T-helper 1 cell treated with Interleukin-12 subunit alpha and Interleukin-12 subunit beta and Interleukin-4 antibody, amounts not matched to agents 30 μg/mL and 1 μg/mL, for 36 hours (primary cell): Measurements from ENCODE around the gene POLDIP2.
A peak's percentile ranks its signal among the peaks of the same experiment; 100 is the strongest.
"Not testable (repeated sequence)": the region's sequence is repeated elsewhere in the genome, so short reads cannot be mapped to it uniquely, and the experiment has no call there.

Experiments
- H3K27ac Mint-ChIP-seq: one replicate; pipeline ENCODE4 v1.8.0; 2021; ENCODE audit warnings: mild to moderate bottlenecking, mixed read lengths
- H3K27me3 Mint-ChIP-seq: one replicate; pipeline ENCODE4 v1.8.0; 2021; ENCODE audit warnings: low read depth, mixed read lengths
- H3K36me3 Mint-ChIP-seq: one replicate; pipeline ENCODE4 v1.8.0; 2021; ENCODE audit warnings: low read depth, mixed read lengths
- H3K4me1 Mint-ChIP-seq: one replicate; pipeline ENCODE4 v1.8.0; 2021; ENCODE audit warnings: low read depth, mixed read lengths
- H3K4me3 Mint-ChIP-seq: one replicate; pipeline ENCODE4 v1.8.0; 2021; ENCODE audit warnings: mild to moderate bottlenecking, moderate library complexity, mixed read lengths
- H3K9me3 Mint-ChIP-seq: one replicate; pipeline ENCODE4 v1.8.0; 2021; ENCODE audit warnings: mixed read lengths

Gene POLDIP2

DNA sequence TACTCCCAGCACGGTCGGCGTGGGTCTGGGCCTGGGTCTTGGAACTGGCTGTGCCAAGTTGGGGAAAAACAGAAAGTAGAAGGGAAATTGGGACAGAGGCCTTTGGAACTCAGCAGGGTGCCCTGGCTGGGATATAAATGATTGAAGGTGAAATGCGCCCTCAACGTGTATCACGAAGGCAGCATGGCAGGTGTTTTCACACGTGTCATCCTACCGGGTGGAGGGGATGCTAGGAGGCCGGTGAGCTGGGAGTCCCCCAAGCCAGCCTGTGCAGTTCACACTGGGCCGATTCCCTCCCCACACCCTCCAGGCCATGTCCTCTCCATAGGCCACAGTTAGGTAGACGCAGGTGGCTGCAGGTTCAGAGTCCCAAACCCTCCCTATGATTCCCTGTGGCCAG, 15.8 kb downstream of the POLDIP2 start:
- H3K4me3 Mint-ChIP-seq = no peak overlapping the region
- no peaks in the 10 kb centered on the region for H3K9me3 Mint-ChIP-seq
- no peak overlapping the region for H3K27ac Mint-ChIP-seq
- H3K4me1 Mint-ChIP-seq = peaks cover 20% of the 10 kb centered on the region
- peaks cover 23% of the 10 kb centered on the region for H3K36me3 Mint-ChIP-seq
- no peaks in the 10 kb centered on the region for H3K27me3 Mint-ChIP-seq

DNA sequence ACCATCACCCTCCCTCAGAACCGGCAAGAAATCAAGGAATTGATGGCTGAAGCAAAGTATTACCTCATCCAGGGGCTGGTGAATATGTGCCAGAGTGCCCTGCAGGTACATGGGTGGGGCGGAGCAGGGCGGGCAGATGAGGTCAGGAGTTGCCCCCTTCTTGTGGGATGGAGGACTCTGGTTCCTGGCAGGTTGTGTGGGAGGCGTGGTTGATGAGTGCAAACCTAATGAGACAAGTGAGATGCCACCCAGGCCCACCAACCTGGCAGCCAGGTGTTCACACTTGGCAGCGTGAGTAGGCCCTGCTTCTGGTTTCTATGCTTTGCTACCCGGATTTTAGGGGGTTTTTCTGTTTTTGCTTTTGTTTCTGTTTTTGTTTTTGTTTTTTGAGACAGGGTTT, 17.0 kb downstream of the POLDIP2 start:
- H3K9me3 Mint-ChIP-seq = no peaks in the 10 kb centered on the region
- H3K4me1 Mint-ChIP-seq = peaks cover 22% of the 10 kb centered on the region
- H3K27me3 Mint-ChIP-seq = no peaks in the 10 kb centered on the region
- no peak overlapping the region for H3K27ac Mint-ChIP-seq
- peaks cover 21% of the 10 kb centered on the region for H3K36me3 Mint-ChIP-seq
- H3K4me3 Mint-ChIP-seq = no peak overlapping the region

DNA sequence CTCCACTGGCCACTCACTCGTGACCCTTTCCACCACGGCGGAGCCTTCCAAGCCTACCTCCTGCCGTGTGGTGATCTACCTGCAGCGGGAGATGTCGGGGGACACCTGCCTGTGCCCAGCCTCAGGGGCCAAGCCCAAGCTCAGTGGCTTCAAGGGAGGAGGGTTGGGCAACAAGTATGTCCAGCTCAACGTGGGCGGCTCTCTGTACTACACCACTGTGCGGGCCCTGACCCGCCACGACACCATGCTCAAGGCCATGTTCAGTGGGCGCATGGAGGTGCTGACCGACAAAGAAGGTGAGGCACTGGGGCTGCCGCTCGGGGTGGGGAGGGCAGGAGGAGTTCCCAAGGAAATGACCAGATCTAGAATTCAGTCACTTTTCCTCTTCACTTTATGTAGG, 17.9 kb downstream of the POLDIP2 start:
- H3K36me3 Mint-ChIP-seq = peaks cover 18% of the 10 kb centered on the region
- no peak overlapping the region for H3K27ac Mint-ChIP-seq
- H3K4me1 Mint-ChIP-seq = peaks cover 27% of the 10 kb centered on the region
- H3K4me3 Mint-ChIP-seq = no peak overlapping the region
- no peaks in the 10 kb centered on the region for H3K9me3 Mint-ChIP-seq
- H3K27me3 Mint-ChIP-seq = no peaks in the 10 kb centered on the region

DNA sequence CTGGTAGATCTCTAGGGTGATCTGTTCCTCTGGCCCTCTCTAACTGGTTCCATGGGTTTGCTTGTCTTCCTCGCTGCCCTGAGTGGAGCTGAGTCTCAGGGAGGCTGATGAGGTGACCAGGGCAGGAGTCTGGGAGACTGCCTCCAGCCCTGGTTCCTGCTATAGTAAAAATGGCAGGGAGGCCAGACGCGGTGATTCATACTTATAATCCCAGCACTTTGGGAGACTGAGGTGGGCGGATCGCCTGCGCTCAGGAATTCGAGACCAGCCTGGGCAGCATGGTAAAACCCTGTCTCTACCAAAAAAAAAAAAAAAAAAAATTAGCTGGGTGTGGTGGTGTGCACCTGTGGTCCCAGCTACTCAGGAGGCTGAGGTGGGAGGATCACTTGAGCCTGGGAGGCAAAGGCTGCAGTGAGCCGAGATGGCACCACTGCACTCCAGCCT, 18.5 kb downstream of the POLDIP2 start:
- not testable (repeated sequence) for H3K4me3 Mint-ChIP-seq, H3K27ac Mint-ChIP-seq, H3K27me3 Mint-ChIP-seq, H3K9me3 Mint-ChIP-seq
- peaks cover 16% of the 10 kb centered on the region for H3K36me3 Mint-ChIP-seq
- peaks cover 33% of the 10 kb centered on the region for H3K4me1 Mint-ChIP-seq

DNA sequence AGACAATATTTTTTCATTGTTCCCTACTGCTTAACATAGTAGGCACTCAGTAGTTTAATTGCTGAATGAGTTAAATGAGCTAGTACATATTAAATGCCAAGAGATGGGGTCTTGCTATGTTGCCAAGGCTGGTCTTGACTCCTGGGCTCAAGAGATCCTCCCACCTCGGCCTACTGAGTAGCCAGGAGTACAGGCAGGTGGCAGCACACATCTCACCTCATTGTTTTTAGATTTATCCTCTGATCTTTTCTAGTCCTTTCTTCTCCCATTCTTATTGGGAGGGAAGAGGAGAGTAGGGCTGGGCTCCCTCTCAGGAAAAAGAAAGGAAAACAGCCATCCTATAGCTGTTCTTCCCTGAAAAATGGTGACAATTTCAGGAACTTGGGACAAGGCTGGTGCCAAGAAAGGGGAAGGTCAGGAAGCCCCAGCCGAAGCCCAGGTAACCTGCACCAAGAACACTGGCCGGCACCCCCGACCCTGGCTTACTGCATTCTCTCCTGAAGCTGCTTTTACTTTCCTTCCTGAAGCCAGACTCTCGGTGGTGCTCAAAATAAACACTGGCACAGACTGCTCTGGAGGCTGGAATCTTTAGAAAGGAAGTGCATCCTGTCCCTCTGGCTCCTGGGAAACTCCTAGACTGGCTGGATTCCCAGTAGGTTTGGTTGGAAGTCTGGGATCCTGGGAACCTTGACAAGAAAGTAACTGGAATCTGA, 19.1 kb downstream of the POLDIP2 start:
- peaks cover 34% of the 10 kb centered on the region for H3K4me1 Mint-ChIP-seq
- H3K9me3 Mint-ChIP-seq = no peaks in the 10 kb centered on the region
- no peak overlapping the region for H3K27ac Mint-ChIP-seq
- H3K4me3 Mint-ChIP-seq = no peak overlapping the region
- peaks cover 15% of the 10 kb centered on the region for H3K36me3 Mint-ChIP-seq
- H3K27me3 Mint-ChIP-seq = no peaks in the 10 kb centered on the region

DNA sequence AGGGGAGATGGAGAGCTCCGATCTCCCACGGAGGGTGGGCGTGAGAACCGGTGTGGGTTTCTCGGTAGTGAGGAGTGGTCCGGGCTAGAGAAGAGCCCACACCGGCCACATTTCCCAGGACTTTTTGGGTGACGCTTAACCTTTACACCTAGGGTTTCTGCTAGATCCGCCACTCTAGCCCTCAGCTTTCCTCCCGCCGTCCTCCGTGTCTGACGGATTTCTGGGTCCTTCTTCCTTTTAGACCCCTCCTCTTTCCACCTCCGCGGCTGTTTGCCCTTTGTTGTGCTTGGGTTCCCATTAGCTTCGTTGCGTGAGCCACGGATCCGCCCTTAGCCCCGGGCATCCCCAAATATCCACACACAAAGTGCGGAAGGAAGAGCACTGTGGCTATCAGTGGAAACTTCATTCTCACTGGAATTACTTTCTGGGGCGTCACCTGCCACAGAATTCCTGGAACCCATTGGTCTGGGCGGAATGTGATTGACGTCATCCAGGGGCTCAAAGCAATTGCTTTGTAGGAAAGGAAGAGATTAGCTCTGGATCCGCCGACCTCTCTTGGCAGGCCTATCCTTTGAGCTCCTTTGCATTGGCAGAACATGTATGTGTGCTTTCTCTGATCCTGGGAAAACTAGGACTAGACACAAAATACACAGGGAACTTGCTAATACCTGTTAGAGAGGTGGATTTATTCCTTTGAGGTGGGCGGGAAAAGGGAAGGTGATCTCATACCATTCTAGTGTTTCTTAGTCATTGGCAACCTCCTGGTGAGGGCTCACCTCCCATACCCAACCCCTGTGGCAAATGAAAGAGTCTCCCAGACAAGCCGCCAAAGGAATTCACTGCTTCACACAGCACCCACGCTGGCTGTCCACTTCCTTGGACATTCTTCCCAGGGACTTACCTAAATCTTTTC, 21.1 kb downstream of the POLDIP2 start:
- Mint-ChIP-seq H3K9me3 (no peaks in the 10 kb centered on the region), H3K4me3 (peak overlapping the region; percentile 97), H3K4me1 (peaks cover 39% of the 10 kb centered on the region), H3K27me3 (no peaks in the 10 kb centered on the region), H3K36me3 (peaks cover 10% of the 10 kb centered on the region), H3K27ac (peak overlapping the region; percentile 96)

DNA sequence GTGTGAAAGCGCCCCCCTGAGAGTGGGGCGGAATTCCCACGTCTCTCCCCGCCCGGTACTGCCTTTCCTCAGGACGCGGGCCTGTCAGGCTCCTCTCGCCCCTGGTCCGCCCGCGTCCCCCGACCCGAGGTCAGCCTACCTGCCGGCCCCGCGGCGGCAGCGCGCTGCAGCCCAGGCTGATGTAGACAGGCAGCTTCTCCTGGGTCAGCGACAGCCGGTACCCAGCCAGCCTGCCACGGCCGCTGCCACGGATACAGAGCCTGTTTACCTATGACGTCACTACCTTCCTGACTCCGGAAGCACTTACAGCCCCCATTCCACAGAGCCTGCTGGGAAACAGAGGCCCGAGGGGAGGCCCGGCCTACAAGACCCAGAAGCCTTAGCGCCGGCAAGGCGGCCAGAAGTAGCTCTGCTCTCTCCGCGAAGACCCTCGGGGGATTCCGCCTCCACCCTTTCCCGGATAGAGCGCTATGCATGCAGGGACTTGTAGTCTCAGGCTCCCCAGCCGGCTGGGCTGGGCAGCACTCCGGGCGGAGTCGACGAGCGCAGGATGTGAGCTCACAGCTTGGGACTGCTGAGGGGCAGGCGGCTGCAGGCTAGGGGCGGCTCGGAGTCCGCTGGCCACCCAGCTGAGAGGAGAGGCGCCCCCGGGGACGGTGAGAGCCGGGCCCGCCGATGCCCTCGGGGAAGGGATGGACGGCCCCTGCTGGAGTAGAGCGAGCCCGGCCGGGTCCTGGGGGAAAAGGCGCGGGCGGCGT, 21.9 kb downstream of the POLDIP2 start, which contains the start of the genes IFT20 and TNFAIP1:
IFT20 (minus strand) TSS at position 272 of the 758 bp plus-strand sequence. CDS start 3,487 bp downstream, outside the sequence.
TNFAIP1 (plus strand) TSS at position 561 of the 758 bp plus-strand sequence. CDS start 3,761 bp downstream, outside the sequence.
- peak within 1 kb of the TSS; percentile 97 for H3K4me3 Mint-ChIP-seq
- H3K36me3 Mint-ChIP-seq = peaks cover 5% of the 10 kb centered on the region
- H3K27me3 Mint-ChIP-seq = no peaks in the 10 kb centered on the region
- no peaks in the 10 kb centered on the region for H3K9me3 Mint-ChIP-seq
- H3K4me1 Mint-ChIP-seq = peaks cover 39% of the 10 kb centered on the region
- H3K27ac Mint-ChIP-seq = peak within 1 kb of the TSS; percentile 96

DNA sequence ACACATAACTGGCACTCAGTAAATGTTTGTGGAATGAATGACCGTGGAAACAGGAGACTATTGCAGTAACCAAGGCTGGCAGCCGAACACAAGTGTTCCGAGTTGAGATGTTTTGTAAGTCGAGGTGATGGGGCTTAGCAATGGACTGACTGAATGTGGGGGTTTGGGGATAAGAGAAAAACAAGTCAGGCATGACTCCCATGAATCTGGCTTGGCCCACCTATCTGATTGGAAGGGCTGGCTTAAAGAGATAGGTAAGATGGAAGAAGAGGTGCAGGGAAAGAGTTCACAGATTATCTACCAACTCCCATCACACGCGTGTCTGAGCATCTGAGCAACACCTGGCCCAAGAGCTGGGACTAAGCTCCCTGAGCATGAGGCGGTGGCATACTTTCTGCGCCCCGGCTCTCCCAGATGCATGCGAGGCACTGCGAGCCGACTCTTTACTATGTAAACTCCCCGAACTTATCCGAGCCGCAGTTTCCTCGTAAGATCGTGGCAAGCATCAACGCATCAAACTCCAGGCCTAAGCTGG, 22.6 kb downstream of the POLDIP2 start:
- Mint-ChIP-seq H3K27me3 (no peaks in the 10 kb centered on the region), H3K4me1 (peaks cover 37% of the 10 kb centered on the region), H3K9me3 (no peaks in the 10 kb centered on the region), H3K4me3 (peak overlapping the region; percentile 97), H3K27ac (peak overlapping the region; percentile 96), H3K36me3 (peaks cover 5% of the 10 kb centered on the region)

DNA sequence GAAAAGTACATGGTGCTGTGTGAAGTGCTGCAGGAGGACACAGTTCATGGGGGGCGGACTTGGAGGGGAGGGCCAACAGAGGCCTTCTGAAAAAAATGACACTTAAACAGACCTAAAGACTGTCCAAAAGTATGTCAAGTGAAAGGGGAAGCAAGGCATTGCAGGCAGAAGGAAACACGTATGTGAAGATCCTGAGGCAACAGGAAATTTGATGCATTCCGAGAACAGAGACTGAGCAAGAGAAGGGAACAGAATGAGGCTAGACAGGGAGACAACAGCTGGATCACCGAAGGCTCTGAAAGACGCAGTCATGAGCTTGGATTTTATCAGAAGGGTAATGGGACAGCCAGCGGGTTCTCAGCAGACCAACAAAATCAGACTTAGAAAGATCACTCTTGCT, 23.2 kb downstream of the POLDIP2 start:
- Mint-ChIP-seq H3K4me1 (peaks cover 35% of the 10 kb centered on the region), H3K36me3 (peaks cover 5% of the 10 kb centered on the region), H3K4me3 (peak overlapping the region; percentile 97), H3K9me3 (no peaks in the 10 kb centered on the region), H3K27me3 (no peaks in the 10 kb centered on the region), H3K27ac (peak overlapping the region; percentile 96)

DNA sequence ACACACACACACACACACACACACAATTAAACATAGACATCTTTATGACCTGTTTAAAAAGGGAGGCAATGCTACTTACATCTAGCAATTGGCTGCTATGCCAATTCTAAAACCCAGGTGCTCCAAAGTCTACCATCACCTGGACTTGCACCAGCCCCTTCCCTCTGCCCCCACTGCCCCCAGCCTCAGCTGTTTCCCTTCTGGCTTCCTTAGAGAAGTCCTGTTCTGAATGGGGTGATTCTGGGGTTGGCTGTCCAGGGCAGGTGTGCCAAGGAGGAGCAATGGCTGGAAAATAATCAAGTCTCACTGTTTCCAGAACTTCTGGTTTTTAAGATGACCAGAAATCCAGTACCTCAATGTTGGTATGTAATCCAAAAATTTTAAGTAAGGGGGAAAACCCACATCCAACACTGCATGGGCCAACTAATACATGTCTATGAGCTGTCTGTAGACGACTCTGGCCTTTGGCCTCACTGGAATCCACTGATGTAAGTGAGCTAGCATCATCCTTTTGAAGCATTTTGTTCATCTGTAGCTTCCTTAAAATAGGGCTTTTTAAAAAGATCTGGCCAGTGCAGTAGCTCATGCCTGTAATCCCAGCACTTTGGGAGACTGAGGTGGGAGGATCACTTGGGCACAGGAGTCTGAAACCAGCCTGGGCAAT, 24.1 kb downstream of the POLDIP2 start:
- Mint-ChIP-seq H3K4me3 (peak overlapping the region; percentile 97), H3K36me3 (peaks cover 1% of the 10 kb centered on the region), H3K9me3 (no peaks in the 10 kb centered on the region), H3K4me1 (peaks cover 31% of the 10 kb centered on the region), H3K27me3 (no peaks in the 10 kb centered on the region), H3K27ac (no peak overlapping the region)

DNA sequence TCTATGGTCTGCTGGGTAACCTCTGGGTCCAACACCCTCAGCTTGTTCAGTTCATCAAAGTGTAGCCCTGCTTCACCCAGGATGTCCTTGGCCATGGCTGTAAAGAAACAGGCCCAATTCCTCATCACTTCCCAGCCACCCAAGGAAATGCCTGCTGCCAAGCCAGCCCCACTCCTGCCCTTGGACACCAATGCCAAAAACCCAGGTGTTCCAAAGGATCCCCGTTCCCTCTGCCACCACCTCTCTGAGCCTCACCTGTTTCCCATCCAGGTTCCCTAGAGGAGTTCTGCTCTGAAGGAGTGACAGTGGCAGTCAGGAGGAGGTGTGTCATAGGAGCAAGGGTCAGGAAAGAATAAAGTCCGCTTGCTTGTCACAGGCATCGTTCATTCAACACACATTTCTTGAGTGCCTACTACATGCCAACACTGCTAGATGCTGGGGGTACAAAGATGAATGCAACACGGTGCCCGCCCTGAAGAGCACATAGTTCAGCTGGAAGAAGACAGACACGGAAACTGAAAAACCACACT, 25.4 kb downstream of the POLDIP2 start:
- peaks cover 7% of the 10 kb centered on the region for H3K36me3 Mint-ChIP-seq
- no peak overlapping the region for H3K4me3 Mint-ChIP-seq
- H3K9me3 Mint-ChIP-seq = no peaks in the 10 kb centered on the region
- H3K27me3 Mint-ChIP-seq = no peaks in the 10 kb centered on the region
- H3K27ac Mint-ChIP-seq = no peak overlapping the region
- H3K4me1 Mint-ChIP-seq = peaks cover 24% of the 10 kb centered on the region

DNA sequence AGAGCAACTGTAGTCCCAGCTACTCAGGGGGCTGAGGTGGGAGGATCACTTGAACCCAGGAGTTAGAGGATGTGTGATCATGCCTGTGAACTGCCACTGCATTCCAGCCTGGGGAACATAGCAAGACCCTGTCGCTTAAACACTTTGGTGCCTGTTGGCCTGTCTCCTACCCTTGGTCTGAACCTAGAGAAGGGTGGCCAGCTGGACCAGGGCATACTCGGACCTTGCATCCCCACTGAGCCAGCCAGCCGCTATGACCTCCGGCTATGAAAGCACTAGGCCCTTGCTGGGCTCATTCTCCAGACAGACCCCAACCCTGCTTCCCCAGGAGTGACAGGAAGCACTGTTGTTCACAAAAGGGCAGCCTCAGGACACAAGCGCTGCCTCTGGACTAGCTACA, 26.7 kb downstream of the POLDIP2 start:
- H3K27ac Mint-ChIP-seq = no peak overlapping the region
- no peaks in the 10 kb centered on the region for H3K9me3 Mint-ChIP-seq
- H3K4me3 Mint-ChIP-seq = no peak overlapping the region
- peaks cover 19% of the 10 kb centered on the region for H3K4me1 Mint-ChIP-seq
- H3K27me3 Mint-ChIP-seq = no peaks in the 10 kb centered on the region
- H3K36me3 Mint-ChIP-seq = peaks cover 15% of the 10 kb centered on the region

DNA sequence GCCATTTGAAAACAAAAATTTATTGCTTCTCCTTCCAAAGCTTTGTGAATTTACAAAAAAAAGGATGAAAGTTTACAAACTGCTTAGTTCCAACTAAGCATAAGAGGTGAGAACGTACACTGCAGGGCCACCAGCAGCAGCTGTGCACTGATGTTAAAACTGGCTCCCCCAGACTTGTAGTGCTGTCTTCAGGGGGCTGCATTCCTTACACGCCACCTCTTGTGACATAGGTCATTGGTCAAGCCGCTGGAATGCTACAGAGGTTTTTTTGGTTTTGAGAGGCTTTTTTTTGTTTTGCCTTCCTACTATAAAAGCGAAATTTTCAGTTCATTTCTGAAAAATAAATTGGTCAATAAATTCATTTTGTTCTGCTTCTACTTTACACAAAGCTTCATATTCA, 29.0 kb downstream of the POLDIP2 start:
- Mint-ChIP-seq H3K27ac (no peak overlapping the region), H3K9me3 (no peaks in the 10 kb centered on the region), H3K4me3 (no peak overlapping the region), H3K36me3 (peaks cover 17% of the 10 kb centered on the region), H3K4me1 (peaks cover 7% of the 10 kb centered on the region), H3K27me3 (no peaks in the 10 kb centered on the region)
